ENCODE measurements around the gene KDELR3. TPM values are rescaled to one million over a fixed set of nuclear protein-coding genes. Genes with fewer than 3 reads are reported as not detected.

KDELR3 gene
- total and polyA plus RNA-seq, 5 donors from 2014 or later, result 0.38 to 0.71 (median 0.42) TPM; not detected in 2

GRCh38 chr22:38490915-38491314, 23.0 kb downstream of the KDELR3 start:
- Mint-ChIP-seq H3K4me3 (no peak overlapping the region), H3K27me3 (no peaks in the 10 kb centered on the region), H3K36me3 (peaks cover 55% of the 10 kb centered on the region), H3K4me1 (peaks cover 22 to 60% (median 52%) of the 10 kb centered on the region in 4 donors), H3K27ac (peak overlapping the region in 2 of 3 donors; percentile 77), H3K9me3 (no peaks in the 10 kb centered on the region)
- H3K36me3 ChIP-seq (ENCODE audit: control insufficient read depth, insufficient read depth, low read length), result peaks cover 96% of the 10 kb centered on the region
- H3K9me3 ChIP-seq (ENCODE audit: control insufficient read depth in 2 of 2, low read length in 2 of 2), result no peaks in the 10 kb centered on the region
- peaks cover 5% of the 10 kb centered on the region for H3K4me1 ChIP-seq (ENCODE audit: control insufficient read depth, insufficient read depth, low read length, poor library complexity, severe bottlenecking)
- H3K27ac ChIP-seq (ENCODE audit: insufficient read depth, low read length, poor library complexity, severe bottlenecking), result no peak overlapping the region
- H3K27me3 ChIP-seq (ENCODE audit: control insufficient read depth, insufficient read depth, low read length), result no peaks in the 10 kb centered on the region
- ATAC-seq (ENCODE audit: low read depth in 2 of 2) (no peak), DNase-seq (no peak)
- H3K4me3 ChIP-seq (ENCODE audit: low read depth, low read length), result no peak overlapping the region

- H3K27me3 Mint-ChIP-seq, result no peaks in the 10 kb centered on the region
- DNase-seq (no peak), ATAC-seq (ENCODE audit: low read depth in 2 of 2) (no peak)
- H3K4me1 Mint-ChIP-seq, result peaks cover 14 to 57% (median 47%) of the 10 kb centered on the region in 4 donors
- Histone ChIP-seq H3K27ac (ENCODE audit: insufficient read depth, low read length, poor library complexity, severe bottlenecking) (no peak overlapping the region), H3K4me1 (ENCODE audit: control insufficient read depth, insufficient read depth, low read length, poor library complexity, severe bottlenecking) (peaks cover 5% of the 10 kb centered on the region), H3K4me3 (ENCODE audit: low read depth, low read length) (no peak overlapping the region), H3K27me3 (ENCODE audit: control insufficient read depth, insufficient read depth, low read length) (no peaks in the 10 kb centered on the region), H3K9me3 (ENCODE audit: control insufficient read depth in 2 of 2, low read length in 2 of 2) (no peaks in the 10 kb centered on the region), H3K36me3 (ENCODE audit: control insufficient read depth, insufficient read depth, low read length) (peaks cover 96% of the 10 kb centered on the region)
- H3K27ac Mint-ChIP-seq, result peak overlapping the region; percentile 20 to 48 (median 25)
- peaks cover 49% of the 10 kb centered on the region for H3K36me3 Mint-ChIP-seq
- no peaks in the 10 kb centered on the region for H3K9me3 Mint-ChIP-seq
- no peak overlapping the region for H3K4me3 Mint-ChIP-seq
These were observed 23.9 kb downstream of the KDELR3 start for GRCh38 chr22:38491707-38492348.

- Histone ChIP-seq H3K9me3 (ENCODE audit: control insufficient read depth in 2 of 2, low read length in 2 of 2) (no peaks in the 10 kb centered on the region), H3K27ac (ENCODE audit: insufficient read depth, low read length, poor library complexity, severe bottlenecking) (no peak overlapping the region), H3K4me3 (ENCODE audit: low read depth, low read length) (peak overlapping the region; percentile 28), H3K27me3 (ENCODE audit: control insufficient read depth, insufficient read depth, low read length) (no peaks in the 10 kb centered on the region), H3K4me1 (ENCODE audit: control insufficient read depth, insufficient read depth, low read length, poor library complexity, severe bottlenecking) (peaks cover 9% of the 10 kb centered on the region), H3K36me3 (ENCODE audit: control insufficient read depth, insufficient read depth, low read length) (peaks cover 97% of the 10 kb centered on the region)
- no peak for ATAC-seq (ENCODE audit: low read depth in 2 of 2)
- peak in 1 of 3 donors; percentile 45 for DNase-seq
- H3K27me3 Mint-ChIP-seq, result no peaks in the 10 kb centered on the region
- peaks cover 56% of the 10 kb centered on the region for H3K36me3 Mint-ChIP-seq
- no peaks in the 10 kb centered on the region for H3K9me3 Mint-ChIP-seq
- peaks cover 17 to 62% (median 53%) of the 10 kb centered on the region in 4 donors for H3K4me1 Mint-ChIP-seq
- no peak overlapping the region for H3K4me3 Mint-ChIP-seq
- H3K27ac Mint-ChIP-seq, result no peak overlapping the region
These were observed 26.6 kb downstream of the KDELR3 start for GRCh38 chr22:38494498-38494897.

GRCh38 chr22:38494939-38495338, 27.0 kb downstream of the KDELR3 start:
- ATAC-seq (ENCODE audit: low read depth in 2 of 2) (no peak), DNase-seq (no peak)
- Histone ChIP-seq H3K36me3 (ENCODE audit: control insufficient read depth, insufficient read depth, low read length) (peaks cover 97% of the 10 kb centered on the region), H3K4me3 (ENCODE audit: low read depth, low read length) (no peak overlapping the region), H3K27me3 (ENCODE audit: control insufficient read depth, insufficient read depth, low read length) (no peaks in the 10 kb centered on the region), H3K27ac (ENCODE audit: insufficient read depth, low read length, poor library complexity, severe bottlenecking) (no peak overlapping the region), H3K4me1 (ENCODE audit: control insufficient read depth, insufficient read depth, low read length, poor library complexity, severe bottlenecking) (peaks cover 9% of the 10 kb centered on the region), H3K9me3 (ENCODE audit: control insufficient read depth in 2 of 2, low read length in 2 of 2) (no peaks in the 10 kb centered on the region)
- Mint-ChIP-seq H3K27ac (no peak overlapping the region), H3K27me3 (no peaks in the 10 kb centered on the region), H3K9me3 (no peaks in the 10 kb centered on the region), H3K4me1 (peaks cover 14 to 61% (median 51%) of the 10 kb centered on the region in 4 donors), H3K36me3 (peaks cover 54% of the 10 kb centered on the region), H3K4me3 (no peak overlapping the region)

GRCh38 chr22:38497869-38498268, 30.0 kb downstream of the KDELR3 start:
- Mint-ChIP-seq H3K9me3 (no peaks in the 10 kb centered on the region), H3K27me3 (no peaks in the 10 kb centered on the region), H3K4me1 (peaks cover 27 to 67% (median 56%) of the 10 kb centered on the region in 4 donors), H3K4me3 (peak overlapping the region in 1 of 4 donors; percentile 71), H3K27ac (peak overlapping the region in 1 of 3 donors; percentile 44), H3K36me3 (peaks cover 54% of the 10 kb centered on the region)
- Histone ChIP-seq H3K4me3 (ENCODE audit: low read depth, low read length) (peak overlapping the region; percentile 23), H3K4me1 (ENCODE audit: control insufficient read depth, insufficient read depth, low read length, poor library complexity, severe bottlenecking) (peaks cover 29% of the 10 kb centered on the region), H3K27ac (ENCODE audit: insufficient read depth, low read length, poor library complexity, severe bottlenecking) (no peak overlapping the region), H3K9me3 (ENCODE audit: control insufficient read depth in 2 of 2, low read length in 2 of 2) (no peaks in the 10 kb centered on the region), H3K27me3 (ENCODE audit: control insufficient read depth, insufficient read depth, low read length) (no peaks in the 10 kb centered on the region), H3K36me3 (ENCODE audit: control insufficient read depth, insufficient read depth, low read length) (peaks cover 89% of the 10 kb centered on the region)
- peak in 1 of 2 donors; percentile 22 for ATAC-seq (ENCODE audit: low read depth in 2 of 2)
- peak in 1 of 3 donors; percentile 81 for DNase-seq

GRCh38 chr22:38501797-38502672, 34.1 kb downstream of the KDELR3 start:
- no peaks in the 10 kb centered on the region for H3K27me3 ChIP-seq (ENCODE audit: control insufficient read depth, insufficient read depth, low read length)
- Mint-ChIP-seq H3K4me3 (peak overlapping the region; percentile 95 to 99 (median 96)), H3K9me3 (peaks cover 0 to 2% (median 0%) of the 10 kb centered on the region in 7 donors), H3K36me3 (peaks cover 59% of the 10 kb centered on the region), H3K27ac (peak overlapping the region; percentile 38 to 83 (median 67)), H3K27me3 (peaks cover 5% of the 10 kb centered on the region), H3K4me1 (peaks cover 38 to 69% (median 55%) of the 10 kb centered on the region in 4 donors)
- peak overlapping the region; percentile 58 for H3K27ac ChIP-seq (ENCODE audit: insufficient read depth, low read length, poor library complexity, severe bottlenecking)
- ATAC-seq (ENCODE audit: low read depth in 2 of 2) (no peak), DNase-seq (no peak)
- H3K4me3 ChIP-seq (ENCODE audit: low read depth, low read length), result peak overlapping the region; percentile 99
- peaks cover 48% of the 10 kb centered on the region for H3K36me3 ChIP-seq (ENCODE audit: control insufficient read depth, insufficient read depth, low read length)
- no peaks in the 10 kb centered on the region for H3K9me3 ChIP-seq (ENCODE audit: control insufficient read depth in 2 of 2, low read length in 2 of 2)
- peaks cover 43% of the 10 kb centered on the region for H3K4me1 ChIP-seq (ENCODE audit: control insufficient read depth, insufficient read depth, low read length, poor library complexity, severe bottlenecking)

GRCh38 chr22:38503021-38503420, 35.1 kb downstream of the KDELR3 start:
- Mint-ChIP-seq H3K9me3 (peaks cover 0 to 2% (median 0%) of the 10 kb centered on the region in 7 donors), H3K27me3 (peaks cover 5% of the 10 kb centered on the region), H3K36me3 (peaks cover 54% of the 10 kb centered on the region), H3K27ac (peak overlapping the region; percentile 34 to 88 (median 83)), H3K4me1 (peaks cover 38 to 65% (median 50%) of the 10 kb centered on the region in 4 donors), H3K4me3 (peak overlapping the region; percentile 95 to 99 (median 96))
- Histone ChIP-seq H3K4me3 (ENCODE audit: low read depth, low read length) (peak overlapping the region; percentile 99), H3K36me3 (ENCODE audit: control insufficient read depth, insufficient read depth, low read length) (peaks cover 39% of the 10 kb centered on the region), H3K27me3 (ENCODE audit: control insufficient read depth, insufficient read depth, low read length) (no peaks in the 10 kb centered on the region), H3K27ac (ENCODE audit: insufficient read depth, low read length, poor library complexity, severe bottlenecking) (peak overlapping the region; percentile 100), H3K9me3 (ENCODE audit: control insufficient read depth in 2 of 2, low read length in 2 of 2) (no peaks in the 10 kb centered on the region), H3K4me1 (ENCODE audit: control insufficient read depth, insufficient read depth, low read length, poor library complexity, severe bottlenecking) (peaks cover 41% of the 10 kb centered on the region)
- DNase-seq, result no peak
- ATAC-seq (ENCODE audit: low read depth in 2 of 2), result no peak

All from CD4-positive, CD25-positive, alpha-beta regulatory T cell (primary cell).